ENCODE results near the gene MMP14.

GRCh38 chr14:22845103-22845394 lies 8.7 kb downstream of the MMP14 start:
- TF ChIP-seq CTCF (IDR thresholded peaks at IDR 0.05 in 2 of 3, conservative IDR thresholded peaks at IDR 0.05 in 1 of 3; ENCODE audit: borderline replicate concordance in 1 of 3, insufficient read depth in 1 of 3, low read depth in 2 of 3, low read length in 2 of 3): no peak
- TF ChIP-seq POLR2A (IDR thresholded peaks at IDR 0.05; ENCODE audit: borderline replicate concordance, extremely low read depth, insufficient read depth, insufficient read length): no peak
- no peak for TF ChIP-seq ZBTB33 (IDR thresholded peaks at IDR 0.05; ENCODE audit: extremely low read depth, insufficient replicate concordance, low read length)
- no peak for TF ChIP-seq SP1 (IDR thresholded peaks at IDR 0.05; ENCODE audit: low read depth)
- no peak for TF ChIP-seq FOSL1 (IDR thresholded peaks at IDR 0.05; ENCODE audit: low read depth)
